NCI-H2196 treated with DMSO at 0.1 percent for 48 hours (cell line): ENCODE measurements around the gene SLC1A4.

Experiments
- DNase-seq: peaks from one replicate; lab custom pipeline; 2025; ENCODE audit not compliant: unreplicated experiment; lab: John Stamatoyannopoulos, UW

Gene SLC1A4

DNA sequence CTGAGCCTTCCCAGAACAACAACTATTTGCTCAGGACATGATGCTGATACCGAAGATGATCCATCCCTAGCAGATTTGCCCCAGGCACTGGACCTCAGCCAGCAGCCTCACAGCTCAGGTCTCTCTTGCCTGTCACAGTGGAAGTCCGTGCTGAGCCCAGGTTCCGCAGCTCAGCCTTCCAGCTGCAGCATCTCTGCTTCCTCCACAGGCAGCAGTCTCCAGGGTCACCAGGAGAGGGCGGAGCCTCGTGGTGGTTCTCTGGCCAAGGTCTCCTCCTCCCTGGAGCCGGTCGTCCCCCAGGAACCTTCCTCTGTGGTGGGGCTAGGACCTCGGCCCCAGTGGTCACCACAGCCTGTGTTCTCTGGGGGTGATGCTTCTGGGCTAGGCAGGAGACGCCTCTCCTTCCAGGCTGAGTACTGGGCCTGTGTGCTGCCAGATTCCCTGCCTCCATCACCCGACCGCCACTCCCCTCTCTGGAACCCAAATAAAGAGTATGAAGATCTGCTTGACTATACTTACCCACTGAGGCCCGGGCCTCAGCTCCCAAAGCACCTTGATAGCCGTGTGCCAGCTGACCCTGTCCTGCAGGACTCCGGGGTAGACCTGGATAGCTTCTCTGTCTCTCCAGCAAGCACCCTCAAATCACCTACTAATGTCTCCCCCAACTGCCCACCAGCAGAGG lies 82.4 kb downstream of the SLC1A4 start:
- no peak for DNase-seq

DNA sequence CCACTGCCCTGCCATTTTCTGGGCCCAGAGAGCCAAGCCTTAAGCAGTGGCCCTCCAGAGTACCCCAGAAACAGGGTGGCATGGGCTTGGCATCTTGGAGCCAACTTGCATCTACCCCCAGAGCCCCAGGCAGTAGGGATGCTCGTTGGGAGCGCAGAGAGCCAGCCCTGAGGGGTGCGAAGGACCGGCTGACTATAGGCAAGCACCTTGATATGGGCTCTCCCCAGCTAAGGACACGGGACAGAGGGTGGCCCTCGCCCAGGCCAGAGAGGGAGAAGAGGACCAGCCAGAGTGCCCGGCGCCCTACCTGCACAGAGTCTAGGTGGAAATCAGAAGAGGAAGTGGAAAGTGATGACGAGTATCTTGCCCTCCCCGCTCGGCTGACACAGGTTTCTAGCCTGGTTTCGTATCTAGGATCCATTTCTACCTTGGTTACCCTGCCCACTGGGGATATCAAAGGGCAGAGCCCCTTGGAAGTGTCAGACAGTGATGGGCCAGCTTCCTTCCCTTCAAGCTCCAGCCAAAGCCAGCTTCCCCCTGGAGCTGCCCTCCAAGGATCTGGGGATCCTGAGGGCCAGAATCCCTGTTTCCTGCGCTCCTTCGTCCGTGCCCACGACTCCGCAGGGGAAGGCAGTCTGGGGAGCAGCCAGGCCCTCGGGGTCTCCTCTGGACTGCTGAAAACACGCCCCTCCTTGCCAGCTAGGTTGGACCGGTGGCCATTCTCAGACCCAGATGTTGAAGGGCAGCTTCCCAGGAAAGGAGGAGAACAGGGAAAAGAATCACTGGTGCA lies 83.2 kb downstream of the SLC1A4 start:
- no peak for DNase-seq
